ENCODE measurements around the gene INPP5D.

DNA sequence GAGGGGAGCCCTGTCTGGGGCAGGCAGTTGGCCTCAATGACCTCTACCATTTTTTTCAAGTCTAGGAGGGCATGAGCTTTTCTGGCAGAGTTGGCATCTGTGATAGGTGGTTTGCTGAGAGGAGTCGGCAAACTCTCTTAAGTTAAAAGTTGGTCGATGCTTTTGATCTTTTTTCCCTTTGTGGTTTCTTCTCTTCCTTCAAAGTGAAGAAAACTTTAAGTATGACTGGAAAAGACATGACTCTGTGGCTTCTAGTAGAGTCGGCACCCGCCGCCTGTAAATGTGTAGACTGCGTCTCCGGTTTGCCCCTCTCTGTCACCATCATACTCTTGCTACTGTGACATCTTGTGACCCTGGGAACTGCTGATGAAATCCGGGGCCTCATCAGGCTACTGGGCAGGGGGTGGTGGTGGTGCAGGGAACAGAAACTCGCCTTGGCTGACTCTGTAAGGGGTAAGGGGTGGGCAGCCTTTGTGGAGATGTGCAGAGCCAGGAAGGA lies 21.1 kb downstream of the INPP5D start:
- TF ChIP-seq, protein P1, sequence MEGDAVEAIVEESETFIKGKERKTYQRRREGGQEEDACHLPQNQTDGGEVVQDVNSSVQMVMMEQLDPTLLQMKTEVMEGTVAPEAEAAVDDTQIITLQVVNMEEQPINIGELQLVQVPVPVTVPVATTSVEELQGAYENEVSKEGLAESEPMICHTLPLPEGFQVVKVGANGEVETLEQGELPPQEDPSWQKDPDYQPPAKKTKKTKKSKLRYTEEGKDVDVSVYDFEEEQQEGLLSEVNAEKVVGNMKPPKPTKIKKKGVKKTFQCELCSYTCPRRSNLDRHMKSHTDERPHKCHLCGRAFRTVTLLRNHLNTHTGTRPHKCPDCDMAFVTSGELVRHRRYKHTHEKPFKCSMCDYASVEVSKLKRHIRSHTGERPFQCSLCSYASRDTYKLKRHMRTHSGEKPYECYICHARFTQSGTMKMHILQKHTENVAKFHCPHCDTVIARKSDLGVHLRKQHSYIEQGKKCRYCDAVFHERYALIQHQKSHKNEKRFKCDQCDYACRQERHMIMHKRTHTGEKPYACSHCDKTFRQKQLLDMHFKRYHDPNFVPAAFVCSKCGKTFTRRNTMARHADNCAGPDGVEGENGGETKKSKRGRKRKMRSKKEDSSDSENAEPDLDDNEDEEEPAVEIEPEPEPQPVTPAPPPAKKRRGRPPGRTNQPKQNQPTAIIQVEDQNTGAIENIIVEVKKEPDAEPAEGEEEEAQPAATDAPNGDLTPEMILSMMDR (conservative IDR thresholded peaks at IDR 0.05; ENCODE audit: low read depth, low read length) = no peak
- no peak for TF ChIP-seq EZH2 (IDR thresholded peaks at IDR 0.05; ENCODE audit: borderline replicate concordance, low read depth, low read length, poor library complexity, severe bottlenecking)

All from A673 (cell line).